Forelimb muscle (tissue), 1 donor: Measurements from ENCODE around the gene LAMC2. TPM values are rescaled to one million over a fixed set of nuclear protein-coding genes. Genes with fewer than 3 reads are reported as not detected.
"Not testable (repeated sequence)": the region's sequence is repeated elsewhere in the genome, so short reads cannot be mapped to it uniquely, and the experiment has no call there.

Experiments used
- DNase-seq: peaks from one replicate; pipeline ENCODE4 v3.0.0-alpha.2; 2013; ENCODE audit warnings: low read depth
- polyA plus RNA-seq: library from polyadenylated mRNA; unstranded; fragments of 120-200 nt; gene quantifications from one replicate; pipeline ENCODE4 v1.2.1, GENCODE V29; 2013; ENCODE audit not compliant: insufficient read length

The LAMC2 gene
- polyA plus RNA-seq, 1 donor: 1.5 TPM

GRCh38 chr1:183263886-183264602 lies 78.0 kb downstream of the LAMC2 start:
- DNase-seq: no peak

- DNase-seq: no peak
Observed at GRCh38 chr1:183267646-183268431, 81.8 kb downstream of the LAMC2 start.

GRCh38 chr1:183270541-183271141 lies 84.6 kb downstream of the LAMC2 start:
- DNase-seq: no peak

GRCh38 chr1:183272390-183272848 lies 86.4 kb downstream of the LAMC2 start:
- no peak for DNase-seq

- DNase-seq: no peak
Observed at GRCh38 chr1:183273300-183273699, 87.2 kb downstream of the LAMC2 start.

- DNase-seq: not testable (repeated sequence)
Observed at GRCh38 chr1:183273984-183274383, 87.9 kb downstream of the LAMC2 start.

- no peak for DNase-seq
Observed at GRCh38 chr1:183274836-183275235, 88.8 kb downstream of the LAMC2 start.

- DNase-seq: no peak
Observed at GRCh38 chr1:183275322-183275721, 89.3 kb downstream of the LAMC2 start.

GRCh38 chr1:183276386-183277080 lies 90.5 kb downstream of the LAMC2 start:
- no peak for DNase-seq

- no peak for DNase-seq
Observed at GRCh38 chr1:183277821-183278738, 92.0 kb downstream of the LAMC2 start.

- no peak for DNase-seq
Observed at GRCh38 chr1:183278739-183279591, 92.9 kb downstream of the LAMC2 start.

GRCh38 chr1:183279835-183280234 lies 93.8 kb downstream of the LAMC2 start:
- DNase-seq: no peak

GRCh38 chr1:183281039-183281438 lies 95.0 kb downstream of the LAMC2 start:
- DNase-seq: no peak

- DNase-seq: peak; percentile 90
Observed at GRCh38 chr1:183281553-183282091, 95.6 kb downstream of the LAMC2 start.

GRCh38 chr1:183282101-183282855 lies 96.2 kb downstream of the LAMC2 start:
- no peak for DNase-seq

GRCh38 chr1:183283286-183283685 lies 97.2 kb downstream of the LAMC2 start:
- DNase-seq: no peak

- DNase-seq: no peak
Observed at GRCh38 chr1:183284086-183284485, 98.0 kb downstream of the LAMC2 start.

GRCh38 chr1:183285256-183285655 lies 99.2 kb downstream of the LAMC2 start:
- no peak for DNase-seq

- DNase-seq: no peak
Observed at GRCh38 chr1:183285746-183286145, 99.7 kb downstream of the LAMC2 start.
